GM19025 (cell line): ENCODE data around the gene FAM222B.
"Not testable (repeated sequence)": the region's sequence is repeated elsewhere in the genome, so short reads cannot be mapped to it uniquely, and the experiment has no call there.

Experiments used
- ATAC-seq: cut with Tn5 transposase; IDR thresholded peaks from one replicate; pipeline ENCODE4 v1.9.1; 2021; ENCODE audit warnings: mild to moderate bottlenecking, low read depth, moderate library complexity; ENCODE audit not compliant: unreplicated experiment

The FAM222B gene

DNA sequence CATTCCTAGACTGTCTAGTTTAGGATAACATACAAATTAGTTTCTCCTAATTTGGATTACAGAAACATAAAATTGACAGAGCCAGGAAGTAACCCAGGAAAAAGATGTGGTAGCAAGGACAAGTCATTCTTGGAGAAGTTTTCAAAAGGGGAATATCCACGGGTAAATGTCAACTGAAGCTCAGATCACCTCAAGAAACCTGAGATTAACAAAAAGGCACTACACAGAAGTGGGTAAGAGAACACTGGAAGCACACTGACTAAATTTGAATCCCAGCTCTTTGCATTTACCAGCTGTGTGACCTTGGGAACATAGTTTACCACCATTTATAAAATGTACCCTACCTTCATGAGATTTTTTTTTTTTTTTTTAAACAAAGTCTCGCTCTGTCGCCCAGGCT, 59.4 kb downstream of the FAM222B start:
- ATAC-seq, result no peak

DNA sequence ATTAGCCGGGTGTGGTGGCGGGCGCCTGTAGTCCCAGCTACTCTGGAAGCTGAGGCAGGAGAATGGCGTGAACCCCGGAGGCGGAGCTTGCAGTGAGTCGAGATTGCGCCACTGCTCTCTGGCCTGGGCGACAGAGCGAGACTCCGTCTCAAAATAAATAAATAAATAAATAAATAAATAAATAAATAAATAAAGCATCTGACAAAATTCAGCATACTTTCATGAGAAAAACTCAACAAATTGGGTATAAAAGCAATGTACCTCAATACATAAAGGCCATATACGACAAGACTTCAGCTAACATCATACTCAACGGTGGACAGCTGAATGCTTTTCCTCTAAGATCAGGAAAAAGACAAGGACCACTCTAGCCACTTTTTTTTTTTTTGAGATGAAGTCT, 63.0 kb downstream of the FAM222B start:
- not testable (repeated sequence) for ATAC-seq

DNA sequence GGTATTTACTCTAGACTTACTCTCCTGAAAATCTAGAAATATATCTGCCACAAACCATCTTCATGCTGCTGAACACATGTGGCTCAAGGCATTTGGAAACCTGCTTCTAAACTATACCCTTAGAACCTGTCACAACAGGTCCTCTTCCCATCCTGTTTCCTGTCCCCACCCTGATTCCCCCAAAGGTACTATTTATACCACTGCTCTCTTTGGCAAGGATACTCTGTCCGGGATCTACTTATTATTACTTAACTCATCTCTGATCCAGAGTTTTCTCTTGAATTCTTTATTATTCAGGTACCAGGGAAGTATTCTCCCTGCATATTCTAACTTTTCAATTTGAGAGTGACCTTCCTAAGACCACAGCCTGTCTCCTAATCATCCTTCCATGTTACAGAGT, 65.4 kb downstream of the FAM222B start:
- no peak for ATAC-seq

DNA sequence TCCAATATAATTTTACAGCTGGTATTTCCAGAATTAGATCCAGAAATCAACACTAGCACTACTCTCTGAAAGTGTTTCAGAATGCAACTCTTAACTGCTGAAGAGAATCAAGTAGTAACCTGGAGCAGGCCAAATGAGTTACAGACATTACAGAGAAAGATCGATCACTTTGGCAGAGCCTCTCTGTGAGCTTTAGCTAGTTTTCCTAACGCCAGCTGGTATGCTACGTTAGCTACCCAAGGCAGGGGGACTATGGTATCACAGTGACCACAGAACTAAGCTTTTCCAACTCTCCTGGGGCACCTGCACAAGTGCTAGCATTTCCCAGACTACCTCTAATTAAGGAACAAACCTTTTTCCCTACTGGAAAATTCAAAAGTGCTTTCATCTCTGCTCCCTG, 68.4 kb downstream of the FAM222B start:
- no peak for ATAC-seq

DNA sequence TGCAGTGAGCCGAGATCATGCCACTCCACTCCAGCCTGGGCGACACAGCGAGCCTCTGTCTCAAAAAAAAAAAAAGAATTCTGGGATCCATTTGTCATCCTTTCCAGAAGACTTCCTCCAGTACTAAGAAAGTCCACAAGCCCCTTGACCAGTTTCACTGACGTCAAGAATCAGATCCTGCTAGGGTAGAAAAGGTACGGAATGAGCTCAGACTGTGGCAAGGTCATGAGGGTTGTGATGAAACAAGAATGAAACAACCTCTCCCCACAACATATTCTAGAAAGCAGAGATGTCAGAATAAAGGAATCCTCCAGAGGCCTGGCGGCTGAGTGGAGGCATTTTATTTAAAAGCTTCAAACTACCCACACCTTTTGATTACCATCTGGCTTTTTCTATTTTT, 68.9 kb downstream of the FAM222B start:
- no peak for ATAC-seq

DNA sequence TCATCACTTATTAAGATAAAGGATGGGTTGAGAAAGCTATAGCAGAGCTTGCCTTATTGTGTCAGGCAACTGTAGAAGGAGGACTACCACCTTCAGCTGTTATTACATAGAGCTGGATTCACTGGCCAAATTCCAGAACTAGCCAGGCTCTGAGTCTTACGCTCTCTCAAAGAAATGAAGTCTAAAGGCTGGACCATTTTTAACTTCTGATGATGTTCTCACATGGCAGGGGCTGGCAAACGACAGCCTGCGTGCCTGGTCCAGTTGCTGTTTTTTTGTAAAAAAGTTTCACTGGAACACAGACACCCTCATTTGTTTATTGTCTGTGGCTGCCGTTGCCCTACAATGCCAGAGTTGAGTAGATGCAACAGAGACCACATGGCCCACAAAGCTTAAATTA, 77.6 kb downstream of the FAM222B start:
- ATAC-seq, result no peak

DNA sequence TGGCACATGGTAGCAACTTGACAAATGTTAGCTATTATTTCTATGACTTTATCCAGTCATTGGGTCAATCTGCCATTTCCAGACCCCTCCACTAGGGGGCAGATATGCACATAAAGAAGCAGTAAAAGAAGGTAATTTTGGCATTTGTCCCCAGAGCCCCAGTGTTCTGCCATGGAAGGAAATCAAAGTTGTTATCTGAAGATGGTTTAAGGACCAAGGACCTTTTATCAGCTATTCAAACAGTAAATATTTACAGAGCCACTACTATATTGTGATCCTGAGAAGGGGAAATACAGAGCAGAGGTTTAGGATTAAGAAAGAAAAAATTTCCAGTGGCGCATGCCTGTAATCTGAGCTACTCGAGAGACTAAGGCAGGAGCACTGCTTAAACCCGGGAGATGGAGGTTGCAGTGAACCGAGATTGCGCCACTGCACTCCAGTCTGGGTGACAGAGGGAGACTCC, 78.8 kb downstream of the FAM222B start:
- no peak for ATAC-seq

DNA sequence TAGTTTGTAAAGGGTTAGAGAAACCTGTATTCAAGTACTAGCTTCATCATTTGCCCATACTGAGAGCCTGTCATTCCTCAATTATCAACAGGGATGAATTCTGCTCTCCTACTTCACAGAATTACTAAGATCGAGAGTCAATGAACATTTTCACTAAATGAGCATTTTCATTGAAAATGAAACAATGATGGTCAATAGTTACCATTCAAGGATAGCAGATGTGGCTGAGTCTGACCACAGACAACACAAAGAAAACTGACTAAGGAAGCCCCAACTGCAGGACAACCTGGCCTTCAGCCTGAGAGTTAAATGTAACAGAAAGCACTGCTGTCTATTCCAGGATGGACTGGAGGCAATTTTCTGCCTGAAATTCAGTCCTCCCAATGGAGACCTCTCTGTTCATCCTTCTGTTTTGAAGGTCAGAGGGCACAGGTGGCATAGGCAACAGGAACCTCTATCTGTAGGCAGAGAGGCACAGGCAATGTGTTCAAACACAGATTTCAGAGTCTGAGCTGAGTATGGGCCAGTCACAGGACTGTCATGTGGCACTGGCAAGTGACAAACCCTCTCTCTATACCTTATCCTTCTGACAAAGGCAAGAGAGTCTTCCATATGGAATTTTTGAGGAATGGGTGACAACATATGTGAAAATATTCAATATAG, 79.3 kb downstream of the FAM222B start:
- no peak for ATAC-seq

DNA sequence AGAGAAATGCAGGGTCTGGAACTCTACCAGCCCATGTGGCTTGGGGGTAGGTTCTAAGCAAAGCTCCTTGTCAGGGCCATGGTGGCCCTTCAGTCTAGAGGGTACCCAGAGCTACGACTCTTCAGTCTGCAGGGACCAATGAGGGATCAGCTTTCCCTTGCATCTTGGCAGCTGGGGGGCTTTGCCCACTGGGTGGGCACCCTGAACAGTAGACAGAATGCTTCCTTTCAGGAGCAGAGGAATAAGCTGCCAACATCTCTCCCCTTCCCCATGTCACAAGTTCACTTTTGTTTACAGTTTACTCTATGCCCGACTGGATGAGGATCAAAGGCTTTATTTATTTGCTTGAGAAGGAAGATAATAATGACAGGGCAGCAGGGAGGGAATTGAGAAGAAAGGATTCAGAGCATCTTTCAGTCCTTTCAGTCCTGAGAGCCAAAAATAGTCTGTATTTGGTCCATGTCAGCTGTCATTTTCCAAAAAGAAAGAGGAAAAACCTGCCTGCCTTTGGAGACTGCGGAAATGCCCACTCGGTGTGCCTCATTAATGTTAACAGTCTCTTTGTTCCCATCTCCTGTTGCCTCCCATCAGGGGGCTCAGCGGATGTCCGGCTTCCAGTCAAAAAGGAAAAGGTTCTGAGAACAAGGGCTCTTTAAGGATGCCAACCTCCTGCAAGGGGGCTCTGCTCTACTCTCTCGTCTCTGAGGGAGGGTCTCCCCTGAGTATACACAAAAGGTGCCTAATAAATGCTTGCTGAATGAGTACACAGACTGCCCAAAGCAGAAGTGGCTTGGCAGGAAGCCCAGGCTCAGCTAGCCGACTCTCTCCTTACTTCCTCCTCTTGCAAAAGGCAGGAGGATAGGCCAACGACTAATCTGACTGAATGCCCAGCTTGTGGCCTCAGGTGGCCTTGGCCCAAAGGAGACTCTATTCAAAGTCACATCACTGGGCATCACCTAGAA, 81.7 kb downstream of the FAM222B start:
- no peak for ATAC-seq

DNA sequence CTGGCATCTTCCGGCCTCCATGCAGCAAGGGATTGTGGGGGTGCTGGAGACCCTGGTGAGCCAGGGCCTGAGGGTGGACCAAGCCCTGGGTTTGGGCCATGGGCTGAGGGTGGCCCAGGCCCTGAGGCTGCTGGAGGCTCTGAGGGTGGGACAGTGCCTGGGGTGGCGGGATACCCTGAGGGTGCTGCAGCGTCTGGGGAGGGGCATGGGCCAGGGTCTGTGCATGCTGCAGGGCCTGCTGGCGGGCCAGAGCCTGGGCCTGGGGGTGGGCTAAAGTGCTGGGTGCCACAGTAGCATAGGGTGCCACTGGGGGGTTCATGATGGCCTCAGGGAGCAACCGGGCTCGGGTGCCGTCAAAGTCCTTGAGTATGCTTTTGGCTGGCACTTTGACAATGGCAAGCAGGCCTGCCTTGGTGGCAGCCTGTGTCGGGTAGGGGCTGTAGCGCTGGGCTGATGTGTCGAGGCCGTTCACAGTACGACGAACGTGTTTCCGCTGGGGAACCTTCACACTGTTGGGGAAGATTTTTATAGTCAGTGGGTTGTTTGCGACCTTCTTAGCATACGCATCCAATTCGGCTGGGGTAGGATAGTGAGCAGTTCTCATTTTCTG, 83.2 kb downstream of the FAM222B start:
- ATAC-seq, result no peak

DNA sequence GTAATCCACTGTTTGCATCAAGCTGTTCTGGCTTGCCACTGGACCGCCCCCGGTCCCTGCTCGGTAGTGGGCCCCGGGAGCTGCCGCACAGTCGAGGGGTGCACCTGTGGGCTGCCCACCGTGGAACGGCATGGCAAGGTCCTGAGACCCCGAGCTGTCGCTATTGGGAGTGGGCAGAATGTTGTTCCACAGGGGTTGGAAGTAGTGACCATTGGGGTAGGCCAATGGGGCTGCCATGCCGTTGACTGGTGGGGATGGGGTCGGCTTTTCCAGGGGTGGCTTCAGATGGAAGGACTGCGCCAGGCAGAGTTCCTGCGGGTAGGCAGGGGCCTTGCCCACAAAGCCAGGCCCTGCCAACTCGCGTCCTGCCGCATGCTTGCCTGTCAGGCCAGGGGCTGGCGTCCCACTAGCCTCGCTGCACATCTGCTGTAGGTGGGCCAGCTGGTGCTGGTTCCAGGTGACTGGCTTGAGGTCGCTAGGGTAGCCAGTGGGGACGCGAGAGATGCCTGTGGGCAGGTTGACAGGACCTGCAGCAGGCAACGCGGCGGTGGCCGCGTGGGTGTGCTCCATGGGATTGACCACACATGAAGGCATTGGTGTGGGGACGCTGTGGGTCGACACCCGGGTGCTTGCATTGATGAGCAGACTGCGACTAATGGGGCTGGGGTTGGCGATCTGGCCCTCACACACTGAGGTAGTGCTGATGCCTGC, 84.0 kb downstream of the FAM222B start:
- ATAC-seq, result no peak

DNA sequence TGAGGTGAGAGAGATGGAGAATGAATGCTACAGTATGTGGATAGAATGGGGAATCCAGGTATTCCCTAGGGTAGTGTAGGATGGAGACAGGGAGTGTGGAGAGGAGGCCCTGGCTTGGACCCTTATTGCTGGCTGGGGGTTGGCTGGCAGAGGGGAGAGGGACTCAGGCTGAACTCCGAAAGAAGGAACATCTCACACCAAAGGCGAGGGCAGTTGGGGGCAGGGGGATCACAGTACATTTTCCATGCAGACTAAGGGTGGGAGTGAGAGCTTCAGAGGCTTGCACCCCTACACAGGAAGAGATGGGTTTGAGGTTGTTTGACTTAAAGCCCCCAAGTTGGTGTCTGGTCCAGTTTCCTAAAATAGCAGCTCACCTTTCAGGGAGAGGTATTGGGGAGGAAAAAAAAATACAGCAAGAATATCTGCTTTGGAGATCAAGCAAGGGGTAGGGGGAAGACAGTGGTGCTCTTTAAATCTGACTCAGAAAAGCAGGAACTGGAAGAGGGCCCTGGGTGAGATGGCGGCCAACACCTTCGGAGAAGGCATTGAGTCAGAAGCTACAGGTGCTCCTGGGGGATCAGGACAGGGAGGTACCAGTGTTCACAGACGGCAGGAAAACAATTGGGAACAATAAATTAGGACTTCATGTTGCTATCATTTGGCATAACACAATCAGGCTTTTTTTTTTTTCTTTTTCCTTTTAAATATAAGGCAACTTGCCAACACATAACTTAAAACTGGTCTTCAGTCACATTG, 86.4 kb downstream of the FAM222B start:
- ATAC-seq, result no peak

DNA sequence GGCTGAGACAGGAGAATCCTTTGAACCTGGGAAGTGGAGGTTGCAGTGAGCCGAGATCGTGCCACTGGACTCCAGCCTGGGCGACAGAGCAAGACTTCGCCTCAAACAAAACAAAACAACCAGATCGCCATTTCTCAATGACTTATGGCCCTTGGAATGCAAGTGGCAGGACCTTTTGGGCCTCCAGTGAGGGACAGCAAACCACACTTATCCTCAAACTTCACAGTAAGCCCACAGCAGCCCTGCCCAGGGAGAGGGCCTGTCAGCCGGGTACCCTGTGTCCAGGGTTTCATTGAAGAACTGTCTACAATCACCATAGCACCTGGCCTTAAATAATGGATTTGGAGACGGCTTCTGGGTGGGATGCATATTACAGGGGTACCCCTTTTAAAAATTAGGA, 87.1 kb downstream of the FAM222B start:
- ATAC-seq, result no peak

DNA sequence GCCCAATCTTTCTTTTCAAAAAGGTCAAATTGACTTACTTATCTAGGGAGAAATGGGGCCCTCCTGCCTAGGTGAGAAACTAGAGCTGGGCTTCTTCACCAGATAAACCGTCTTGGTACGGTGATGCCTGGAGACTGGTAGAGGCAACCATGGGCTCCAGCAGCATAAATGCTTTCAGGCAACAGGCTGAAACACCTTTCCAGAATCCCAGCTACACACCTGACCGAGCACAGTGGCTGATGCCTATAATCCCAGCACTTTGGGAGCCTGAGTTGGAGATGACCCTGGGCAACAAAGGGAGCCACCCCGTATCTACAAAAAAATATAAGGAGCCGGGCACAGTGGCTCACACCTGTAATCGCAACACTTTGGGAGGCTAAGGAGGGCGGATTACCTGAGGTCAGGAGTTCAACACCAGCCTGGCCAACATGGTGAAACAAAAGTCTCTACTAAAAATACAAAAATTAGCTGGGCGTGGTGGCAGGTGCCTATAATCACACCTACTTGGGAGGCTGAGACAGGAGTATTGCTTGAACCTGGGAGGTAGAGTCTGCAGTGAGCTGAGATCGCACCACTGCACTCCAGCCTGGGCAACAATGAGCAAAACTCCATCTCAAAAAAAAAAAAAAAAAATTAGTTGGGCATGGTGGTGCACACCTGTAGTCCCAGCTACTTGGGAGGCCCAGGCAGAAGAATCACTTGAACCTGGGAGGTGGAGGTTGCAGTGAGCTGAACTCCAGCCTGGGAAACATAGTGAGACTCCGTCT, 90.8 kb downstream of the FAM222B start:
- ATAC-seq, result no peak

DNA sequence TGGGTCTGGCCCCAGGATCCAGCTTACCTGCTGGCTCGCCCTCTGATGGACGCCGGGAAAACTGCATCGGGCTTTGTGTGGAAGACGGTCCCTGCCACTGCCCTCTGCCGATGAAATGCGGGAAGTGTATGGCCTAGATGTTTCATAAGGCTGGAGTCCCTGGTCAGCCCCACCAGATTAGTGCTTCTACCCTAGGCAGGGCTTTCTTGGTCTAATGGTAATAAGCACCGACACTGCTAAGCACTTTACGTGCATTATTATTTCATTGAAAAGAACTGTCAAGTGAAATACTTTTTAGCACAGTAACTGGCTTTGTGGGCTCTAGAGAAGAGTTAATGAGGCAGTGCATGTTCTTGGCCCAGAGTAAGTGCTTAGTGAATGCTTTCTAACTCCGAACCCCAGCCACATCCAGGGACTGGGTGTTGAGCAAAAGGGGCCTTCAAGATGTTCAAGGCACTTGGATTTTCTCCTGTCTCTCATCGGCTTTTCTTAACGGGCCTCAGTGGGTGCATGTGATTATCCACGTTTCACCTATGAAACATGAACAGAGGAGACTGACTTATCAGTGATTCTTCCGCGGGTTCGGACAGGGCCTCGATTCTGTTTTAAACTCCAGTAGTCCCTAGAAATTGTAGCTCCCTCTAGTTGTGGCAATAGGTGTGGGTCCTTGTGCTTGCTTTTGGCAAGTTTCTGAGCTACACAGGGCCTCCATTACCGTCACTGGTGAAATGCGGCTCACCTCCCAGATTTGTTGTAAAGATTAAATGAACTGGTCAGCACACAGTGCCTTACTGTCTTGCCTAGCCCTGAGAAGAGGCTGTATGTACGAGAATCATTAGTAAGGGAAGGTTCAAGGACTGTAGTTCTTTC, 92.2 kb downstream of the FAM222B start:
- ATAC-seq, result peak; percentile 56

DNA sequence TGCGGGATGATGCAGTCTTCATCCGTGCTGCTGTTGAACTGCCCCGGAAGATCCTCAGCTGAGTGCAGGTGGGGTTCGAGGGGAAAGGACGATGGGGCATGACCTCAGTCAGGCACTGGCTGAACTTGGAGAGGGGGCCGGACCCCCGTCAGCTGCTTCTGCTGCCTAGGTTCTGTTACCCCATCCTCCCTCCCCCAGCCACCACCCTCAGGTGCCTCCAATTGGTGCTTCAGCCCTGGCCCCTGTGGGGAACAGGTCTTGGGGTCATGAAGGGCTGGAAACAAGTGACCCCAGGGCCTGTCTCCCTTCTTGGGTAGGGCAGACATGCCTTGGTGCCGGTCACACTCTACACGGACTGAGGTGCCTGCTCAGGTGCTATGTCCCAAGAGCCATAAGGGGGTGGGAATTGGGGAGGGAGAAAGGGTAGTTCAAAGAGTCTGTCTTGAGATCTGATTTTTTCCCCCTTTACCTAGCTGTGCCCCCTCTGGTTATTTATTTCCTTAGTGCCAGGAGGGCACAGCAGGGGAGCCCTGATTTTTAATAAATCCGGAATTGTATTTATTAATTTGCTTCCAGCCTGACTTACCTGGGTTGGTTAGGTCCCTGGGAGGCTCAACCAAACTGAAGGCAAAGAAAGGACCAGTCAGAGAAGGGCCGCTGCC, 92.9 kb downstream of the FAM222B start:
- no peak for ATAC-seq

DNA sequence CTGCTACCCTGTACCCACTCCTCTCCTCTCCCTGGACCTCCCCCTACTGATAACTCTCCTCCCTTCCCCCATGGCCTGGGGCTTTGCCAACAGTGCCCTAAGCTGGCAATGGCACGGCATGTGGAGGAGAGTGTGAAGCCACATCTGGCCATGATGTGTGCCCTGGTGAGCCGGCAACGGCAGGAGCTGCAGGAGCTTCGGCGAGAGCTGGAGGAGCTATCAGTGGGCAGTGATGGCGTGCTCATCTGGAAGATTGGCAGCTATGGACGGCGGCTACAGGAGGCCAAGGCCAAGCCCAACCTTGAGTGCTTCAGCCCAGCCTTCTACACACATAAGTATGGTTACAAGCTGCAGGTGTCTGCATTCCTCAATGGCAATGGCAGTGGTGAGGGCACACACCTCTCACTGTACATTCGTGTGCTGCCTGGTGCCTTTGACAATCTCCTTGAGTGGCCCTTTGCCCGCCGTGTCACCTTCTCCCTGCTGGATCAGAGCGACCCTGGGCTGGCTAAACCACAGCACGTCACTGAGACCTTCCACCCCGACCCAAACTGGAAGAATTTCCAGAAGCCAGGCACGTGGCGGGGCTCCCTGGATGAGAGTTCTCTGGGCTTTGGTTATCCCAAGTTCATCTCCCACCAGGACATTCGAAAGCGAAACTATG, 93.6 kb downstream of the FAM222B start:
- no peak for ATAC-seq
